Right forelimb (tissue), 1 donor: ENCODE results near the gene BBIP1.

Experiments used
- DNase-seq: peaks from one replicate; pipeline ENCODE4 v3.0.0-alpha.2; 2018

Gene BBIP1, protein sequence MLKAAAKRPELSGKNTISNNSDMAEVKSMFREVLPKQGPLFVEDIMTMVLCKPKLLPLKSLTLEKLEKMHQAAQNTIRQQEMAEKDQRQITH

DNA sequence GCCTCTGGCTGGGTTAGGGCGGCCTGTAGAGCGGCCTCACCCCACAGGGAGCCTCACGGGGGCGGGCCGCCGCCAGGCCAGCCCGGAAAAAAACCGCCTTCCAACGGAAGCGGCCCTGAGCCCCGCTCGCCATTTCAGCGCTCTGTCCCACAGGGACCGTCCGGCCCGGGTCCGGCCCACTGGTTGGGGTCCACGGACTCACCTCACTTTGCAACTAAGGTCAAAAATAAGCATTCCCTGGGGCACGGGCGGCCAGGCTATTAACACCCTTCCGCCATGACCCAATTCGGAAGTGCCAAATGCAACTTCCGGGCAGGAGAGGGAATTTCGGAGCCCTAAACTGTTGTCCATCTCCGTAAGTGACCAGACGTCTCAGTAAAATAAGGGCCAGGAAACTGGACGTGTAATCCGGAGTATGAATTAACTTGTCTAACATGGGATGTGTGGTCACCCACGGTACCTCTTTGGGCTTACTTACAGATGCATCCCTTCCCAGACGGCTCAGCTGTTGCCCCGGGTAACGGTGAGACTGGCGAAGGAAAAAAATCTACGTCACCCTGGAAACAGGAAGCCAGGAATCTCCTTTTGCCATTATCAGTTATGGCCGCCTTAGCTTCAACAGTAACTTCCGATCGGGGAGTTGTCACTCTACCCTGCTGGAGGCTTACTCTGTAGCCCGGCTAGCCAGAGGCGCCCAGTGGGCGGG is at the start of gene BBIP1:
TSS of gene BBIP1 (minus strand) at position 538 of the 706 bp plus-strand sequence. CDS start 1,023 bp downstream, outside the sequence.
- peak; percentile 98 for DNase-seq

GRCh38 chr10:110967645-110968044 is 48.7 kb upstream of the BBIP1 start:
- no peak for DNase-seq

GRCh38 chr10:110967009-110967630 is 48.1 kb upstream of the BBIP1 start:
- DNase-seq: no peak

DNA sequence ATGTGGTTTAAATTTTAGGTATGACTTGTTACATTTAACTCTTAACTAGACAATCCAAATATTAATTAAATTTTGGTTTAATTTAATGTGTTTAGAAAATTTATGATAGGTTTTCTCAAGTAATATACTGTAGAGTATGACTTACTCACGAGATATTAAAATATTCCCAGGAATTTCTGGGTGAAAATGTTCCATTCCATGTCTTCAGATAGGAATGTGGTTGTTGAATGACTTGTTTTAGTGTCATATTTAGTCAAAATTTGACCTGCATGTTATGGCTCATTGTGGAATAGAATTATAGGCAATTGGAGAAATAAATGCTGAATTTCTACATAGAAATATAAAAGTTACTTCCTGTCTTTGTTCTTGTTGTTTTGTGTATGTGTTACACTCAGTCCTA is 47.2 kb upstream of the BBIP1 start:
- no peak for DNase-seq

GRCh38 chr10:110965216-110965615 is 46.2 kb upstream of the BBIP1 start:
- DNase-seq: no peak

DNA sequence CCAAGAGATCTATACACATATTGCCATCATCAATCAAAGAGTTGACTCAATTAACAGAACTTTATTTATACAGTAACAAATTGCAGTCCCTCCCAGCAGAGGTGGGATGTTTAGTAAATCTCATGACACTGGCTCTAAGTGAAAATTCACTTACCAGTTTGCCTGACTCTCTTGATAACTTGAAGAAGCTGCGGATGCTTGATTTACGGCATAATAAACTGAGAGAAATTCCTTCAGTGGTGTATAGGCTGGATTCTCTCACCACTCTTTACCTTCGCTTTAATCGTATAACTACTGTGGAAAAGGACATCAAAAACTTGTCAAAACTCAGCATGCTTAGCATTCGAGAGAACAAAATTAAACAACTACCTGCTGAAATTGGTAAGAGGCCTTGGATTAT is 45.7 kb upstream of the BBIP1 start:
- DNase-seq: no peak

GRCh38 chr10:110963162-110963561 is 44.2 kb upstream of the BBIP1 start:
- DNase-seq: no peak

DNA sequence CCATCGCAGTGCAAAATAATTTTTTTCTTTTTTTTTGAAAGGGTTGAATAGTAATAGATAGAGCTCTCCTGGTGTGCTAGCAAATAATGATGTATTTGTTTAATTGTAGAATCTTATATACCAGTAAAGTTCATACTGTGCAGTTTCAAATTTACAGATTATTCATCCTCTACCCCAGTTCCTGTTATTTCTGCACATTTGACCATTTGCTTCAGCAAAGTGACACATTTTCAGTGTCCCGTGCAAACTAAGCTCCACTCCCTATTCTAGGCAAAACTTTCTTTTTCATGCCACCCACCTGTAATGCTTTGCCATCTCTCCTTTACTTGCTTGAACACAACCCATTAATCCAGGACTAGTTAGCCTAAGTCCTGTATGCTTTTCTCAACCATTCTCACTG is 43.5 kb upstream of the BBIP1 start:
- DNase-seq: no peak

GRCh38 chr10:110960333-110960712 is 41.3 kb upstream of the BBIP1 start:
- DNase-seq: no peak

DNA sequence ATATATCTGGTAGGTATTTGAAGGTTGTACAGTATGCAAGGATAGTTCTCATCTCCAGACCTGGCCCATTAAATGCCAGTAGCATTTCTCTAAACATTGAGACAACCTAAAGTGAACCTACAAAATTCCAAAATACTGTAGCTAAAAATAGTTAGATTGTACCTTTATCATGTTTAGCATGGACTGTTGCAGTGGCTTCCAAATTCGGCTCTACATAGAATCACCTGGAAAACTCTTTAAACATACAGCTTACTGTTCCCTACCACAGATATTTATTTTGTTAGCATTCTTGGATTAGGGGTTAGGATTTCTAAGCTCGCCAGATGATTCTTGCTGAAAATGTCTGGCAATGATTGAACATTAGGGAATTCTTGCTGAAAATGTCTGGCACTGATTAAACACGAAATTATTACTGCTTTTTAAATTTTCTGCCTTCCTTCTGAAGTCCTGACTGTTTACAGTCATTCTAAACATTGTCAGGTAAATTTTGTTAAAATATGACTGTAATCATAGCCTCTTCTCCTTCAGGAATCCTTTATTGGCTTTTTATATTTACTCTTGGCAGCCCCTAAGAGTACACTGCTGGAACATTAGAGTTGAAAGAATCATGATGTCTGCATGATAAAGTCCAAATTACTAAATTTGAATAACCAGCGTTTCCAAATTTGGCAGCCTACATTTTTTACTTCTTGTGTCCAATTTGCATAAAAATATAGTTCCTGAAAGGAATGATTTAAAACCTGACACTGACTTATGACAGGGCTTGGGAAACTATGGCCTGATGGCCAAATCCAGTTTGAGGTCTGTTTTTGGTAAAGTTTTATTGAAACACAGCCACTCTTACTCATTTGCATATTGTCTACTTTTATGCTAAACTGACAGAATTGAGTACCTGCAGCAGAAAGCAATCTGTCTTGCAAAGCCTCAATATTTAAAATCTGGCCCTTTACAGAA is 40.7 kb upstream of the BBIP1 start:
- DNase-seq: no peak

DNA sequence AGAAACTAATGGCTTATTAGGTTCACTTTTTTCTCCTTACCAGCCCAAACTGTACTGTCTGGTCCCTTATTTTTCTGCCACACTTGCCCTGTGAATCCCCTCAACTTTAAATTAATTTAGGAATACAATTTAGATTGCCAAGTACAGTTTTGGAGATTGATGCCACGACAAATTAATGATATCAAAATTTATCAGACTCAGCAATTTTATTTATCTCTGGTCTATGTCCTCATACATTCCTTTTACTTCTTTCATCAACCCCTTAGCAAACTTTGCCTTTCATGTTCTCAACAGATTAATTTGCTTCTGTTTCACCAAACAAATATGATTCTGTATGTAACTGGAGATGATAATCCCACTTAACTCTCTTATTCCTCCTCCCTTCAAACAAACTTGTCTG is 38.6 kb upstream of the BBIP1 start:
- DNase-seq: no peak

DNA sequence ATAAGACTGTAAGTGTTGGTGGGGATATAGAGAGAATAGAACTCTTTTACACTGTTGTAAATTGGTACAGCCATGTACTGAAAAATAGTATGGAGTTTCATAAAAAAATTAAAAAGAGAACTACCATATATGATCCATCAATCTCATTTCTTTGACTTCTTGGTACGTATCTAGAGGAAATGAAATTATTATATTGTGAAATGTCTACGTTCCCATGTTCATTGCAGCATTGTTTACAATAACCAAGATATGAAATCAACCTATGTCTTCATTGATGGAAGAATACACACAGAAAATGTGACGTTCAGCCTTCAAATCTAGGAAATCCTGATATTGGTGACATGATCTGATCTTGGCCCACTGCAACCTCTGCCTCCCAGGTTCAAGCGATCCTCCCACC is 32.4 kb upstream of the BBIP1 start:
- DNase-seq: no peak

GRCh38 chr10:110947061-110947595 is 28.1 kb upstream of the BBIP1 start:
- no peak for DNase-seq

GRCh38 chr10:110946496-110946895 is 27.5 kb upstream of the BBIP1 start:
- DNase-seq: no peak

GRCh38 chr10:110944792-110945396 is 25.9 kb upstream of the BBIP1 start:
- DNase-seq: no peak

- DNase-seq: no peak
Measured at GRCh38 chr10:110939419-110939818, 20.4 kb upstream of the BBIP1 start.

DNA sequence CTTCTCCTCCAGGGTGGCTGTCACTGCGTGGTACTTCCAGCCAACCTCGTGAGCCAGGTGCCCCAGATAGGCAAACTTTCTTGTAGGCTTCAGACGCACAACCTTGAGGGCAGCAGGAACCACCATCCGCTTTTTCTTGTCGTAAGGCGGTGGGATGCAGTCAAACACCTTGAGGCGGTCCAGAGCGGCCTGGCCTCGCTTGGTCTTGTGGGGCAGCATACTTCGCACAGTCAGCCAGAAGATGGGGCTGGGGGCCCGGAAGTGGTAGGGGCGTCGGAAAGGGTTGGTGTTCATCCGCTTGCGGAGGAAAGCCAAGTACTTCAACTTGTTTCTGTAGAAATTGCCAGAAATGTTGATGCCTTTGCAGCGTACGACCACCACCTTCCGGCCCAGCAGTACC is 17.8 kb upstream of the BBIP1 start:
- no peak for DNase-seq

GRCh38 chr10:110932505-110933180 is 13.7 kb upstream of the BBIP1 start:
- DNase-seq: no peak

GRCh38 chr10:110931769-110932381 is 12.9 kb upstream of the BBIP1 start:
- no peak for DNase-seq

DNA sequence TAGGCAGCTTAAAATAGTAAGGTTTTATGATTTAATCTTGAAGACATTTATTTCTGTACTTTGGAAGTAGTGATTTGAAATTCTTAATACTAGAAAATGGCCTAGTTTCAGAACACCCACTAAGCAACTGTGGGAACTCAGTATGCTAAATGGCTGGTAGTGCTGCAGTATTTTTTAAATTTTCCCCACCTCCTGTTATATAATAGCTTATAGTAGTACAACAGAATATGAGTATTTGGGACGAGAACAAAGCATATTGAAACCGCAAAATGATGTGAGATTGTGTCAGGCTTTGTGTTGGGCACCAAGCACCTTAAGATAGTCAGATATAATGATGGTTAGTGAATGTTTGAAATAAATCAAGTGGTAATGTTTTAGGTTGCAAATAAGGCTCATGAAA is 8.5 kb upstream of the BBIP1 start:
- no peak for DNase-seq

GRCh38 chr10:110923856-110924493 is 5.0 kb upstream of the BBIP1 start:
- no peak for DNase-seq
